Keratinocyte (primary cell): ENCODE results near the gene LYPD1.

Experiments
- EZH2 ChIP-seq: IDR thresholded peaks from one replicate; pipeline ENCODE4 v1.6.1; 2012; ENCODE audit warnings: inconsistent platforms, mild to moderate bottlenecking, low read length, moderate library complexity
- TF ChIP-seq, protein P1 (sequence below), 3 experiments: IDR thresholded peaks in 1 of 3; conservative IDR thresholded peaks in 1 of 3; optimal IDR thresholded peaks in 1 of 3; 2 replicates in 2 of 3; 3 replicates in 1 of 3; pipeline versions ENCODE3 to v1.5.1; 2011; ENCODE audit warnings: low read length in 3 of 3, mild to moderate bottlenecking in 3 of 3, moderate library complexity in 2 of 3, control low read depth in 1 of 3, inconsistent platforms in 1 of 3; ENCODE audit not compliant: insufficient read depth in 2 of 3; ENCODE audit errors: extremely low read depth in 1 of 3

GRCh38 chr2:132608311-132608710 is 61.7 kb downstream of the LYPD1 start:
- TF ChIP-seq, protein P1, sequence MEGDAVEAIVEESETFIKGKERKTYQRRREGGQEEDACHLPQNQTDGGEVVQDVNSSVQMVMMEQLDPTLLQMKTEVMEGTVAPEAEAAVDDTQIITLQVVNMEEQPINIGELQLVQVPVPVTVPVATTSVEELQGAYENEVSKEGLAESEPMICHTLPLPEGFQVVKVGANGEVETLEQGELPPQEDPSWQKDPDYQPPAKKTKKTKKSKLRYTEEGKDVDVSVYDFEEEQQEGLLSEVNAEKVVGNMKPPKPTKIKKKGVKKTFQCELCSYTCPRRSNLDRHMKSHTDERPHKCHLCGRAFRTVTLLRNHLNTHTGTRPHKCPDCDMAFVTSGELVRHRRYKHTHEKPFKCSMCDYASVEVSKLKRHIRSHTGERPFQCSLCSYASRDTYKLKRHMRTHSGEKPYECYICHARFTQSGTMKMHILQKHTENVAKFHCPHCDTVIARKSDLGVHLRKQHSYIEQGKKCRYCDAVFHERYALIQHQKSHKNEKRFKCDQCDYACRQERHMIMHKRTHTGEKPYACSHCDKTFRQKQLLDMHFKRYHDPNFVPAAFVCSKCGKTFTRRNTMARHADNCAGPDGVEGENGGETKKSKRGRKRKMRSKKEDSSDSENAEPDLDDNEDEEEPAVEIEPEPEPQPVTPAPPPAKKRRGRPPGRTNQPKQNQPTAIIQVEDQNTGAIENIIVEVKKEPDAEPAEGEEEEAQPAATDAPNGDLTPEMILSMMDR (optimal IDR thresholded peaks at IDR 0.05 in 1 of 3, IDR thresholded peaks at IDR 0.05 in 1 of 3, conservative IDR thresholded peaks at IDR 0.05 in 1 of 3; ENCODE audit: extremely low read depth in 1 of 3, insufficient read depth in 2 of 3, low read length in 3 of 3): no peak
- TF ChIP-seq EZH2: no peak
